ENCODE measurements around the gene TJP3. TPM values are rescaled to one million over a fixed set of nuclear protein-coding genes. Genes with fewer than 3 reads are reported as not detected.
A peak's percentile ranks its signal among the peaks of the same experiment; 100 is the strongest.

TJP3 gene
- polyA plus RNA-seq, 1 donor from 2014 or later: 4.9 TPM

GRCh38 chr19:3693025-3693925 lies 14.9 kb upstream of the TJP3 start:
- H3K27me3 Mint-ChIP-seq: no peaks in the 10 kb centered on the region
- H3K27ac Mint-ChIP-seq: no peak overlapping the region
- H3K4me1 Mint-ChIP-seq: peaks cover 2 to 12% (median 9%) of the 10 kb centered on the region in 3 donors
- H3K36me3 Mint-ChIP-seq: no peaks in the 10 kb centered on the region
- H3K9me3 Mint-ChIP-seq: no peaks in the 10 kb centered on the region
- no peak overlapping the region for H3K4me3 Mint-ChIP-seq

- H3K9me3 Mint-ChIP-seq: no peaks in the 10 kb centered on the region
- no peaks in the 10 kb centered on the region for H3K36me3 Mint-ChIP-seq
- no peak overlapping the region for H3K27ac Mint-ChIP-seq
- no peak overlapping the region for H3K4me3 Mint-ChIP-seq
- peaks cover 7 to 13% (median 12%) of the 10 kb centered on the region in 3 donors for H3K4me1 Mint-ChIP-seq
- no peaks in the 10 kb centered on the region for H3K27me3 Mint-ChIP-seq
Measured at GRCh38 chr19:3694361-3695123, 13.6 kb upstream of the TJP3 start.

GRCh38 chr19:3695124-3695733 lies 13.0 kb upstream of the TJP3 start:
- Mint-ChIP-seq H3K4me1 (peaks cover 8 to 12% (median 11%) of the 10 kb centered on the region in 3 donors), H3K4me3 (no peak overlapping the region), H3K27ac (no peak overlapping the region), H3K36me3 (no peaks in the 10 kb centered on the region), H3K9me3 (no peaks in the 10 kb centered on the region), H3K27me3 (no peaks in the 10 kb centered on the region)

- H3K4me3 Mint-ChIP-seq: peak overlapping the region in 1 of 4 donors; percentile 38
- peak overlapping the region in 1 of 3 donors; percentile 43 for H3K27ac Mint-ChIP-seq
- H3K4me1 Mint-ChIP-seq: peaks cover 12 to 17% (median 14%) of the 10 kb centered on the region in 3 donors
- H3K27me3 Mint-ChIP-seq: no peaks in the 10 kb centered on the region
- no peaks in the 10 kb centered on the region for H3K36me3 Mint-ChIP-seq
- no peaks in the 10 kb centered on the region for H3K9me3 Mint-ChIP-seq
Measured at GRCh38 chr19:3695986-3696659, 12.1 kb upstream of the TJP3 start.

GRCh38 chr19:3696660-3696995 lies 11.6 kb upstream of the TJP3 start:
- peaks cover 12 to 17% (median 14%) of the 10 kb centered on the region in 3 donors for H3K4me1 Mint-ChIP-seq
- no peaks in the 10 kb centered on the region for H3K9me3 Mint-ChIP-seq
- H3K36me3 Mint-ChIP-seq: no peaks in the 10 kb centered on the region
- H3K27ac Mint-ChIP-seq: no peak overlapping the region
- no peaks in the 10 kb centered on the region for H3K27me3 Mint-ChIP-seq
- H3K4me3 Mint-ChIP-seq: peak overlapping the region in 2 of 4 donors; percentile 38 to 39

- H3K36me3 Mint-ChIP-seq: no peaks in the 10 kb centered on the region
Measured at GRCh38 chr19:3697094-3697493, 11.1 kb upstream of the TJP3 start.

GRCh38 chr19:3697671-3698385 lies 10.4 kb upstream of the TJP3 start:
- H3K36me3 Mint-ChIP-seq: no peaks in the 10 kb centered on the region
- H3K9me3 Mint-ChIP-seq: no peaks in the 10 kb centered on the region
- H3K4me3 Mint-ChIP-seq: peak overlapping the region; percentile 28 to 95 (median 72)
- no peaks in the 10 kb centered on the region for H3K27me3 Mint-ChIP-seq
- peaks cover 12 to 15% (median 14%) of the 10 kb centered on the region in 3 donors for H3K4me1 Mint-ChIP-seq
- no peak overlapping the region for H3K27ac Mint-ChIP-seq

More at GRCh38 chr19:3697094-3697493, 11.1 kb upstream of the TJP3 start:
- peaks cover 12 to 17% (median 14%) of the 10 kb centered on the region in 3 donors for H3K4me1 Mint-ChIP-seq
- no peaks in the 10 kb centered on the region for H3K9me3 Mint-ChIP-seq
- H3K4me3 Mint-ChIP-seq: peak overlapping the region in 2 of 4 donors; percentile 12 to 38
- no peak overlapping the region for H3K27ac Mint-ChIP-seq
- no peaks in the 10 kb centered on the region for H3K27me3 Mint-ChIP-seq

GRCh38 chr19:3698386-3698950 lies 9.7 kb upstream of the TJP3 start:
- peak overlapping the region in 1 of 3 donors; percentile 81 for H3K27ac Mint-ChIP-seq
- no peaks in the 10 kb centered on the region for H3K9me3 Mint-ChIP-seq
- H3K36me3 Mint-ChIP-seq: no peaks in the 10 kb centered on the region
- H3K4me3 Mint-ChIP-seq: peak overlapping the region; percentile 55 to 95 (median 84)
- no peaks in the 10 kb centered on the region for H3K27me3 Mint-ChIP-seq
- peaks cover 12 to 15% (median 14%) of the 10 kb centered on the region in 3 donors for H3K4me1 Mint-ChIP-seq

GRCh38 chr19:3698974-3699740 lies 9.0 kb upstream of the TJP3 start:
- peak overlapping the region; percentile 39 to 81 (median 70) for H3K27ac Mint-ChIP-seq
- H3K27me3 Mint-ChIP-seq: no peaks in the 10 kb centered on the region
- H3K36me3 Mint-ChIP-seq: no peaks in the 10 kb centered on the region
- H3K9me3 Mint-ChIP-seq: no peaks in the 10 kb centered on the region
- H3K4me1 Mint-ChIP-seq: peaks cover 12 to 15% (median 14%) of the 10 kb centered on the region in 3 donors
- H3K4me3 Mint-ChIP-seq: peak overlapping the region; percentile 83 to 95 (median 92)

- Mint-ChIP-seq H3K27me3 (no peaks in the 10 kb centered on the region), H3K9me3 (no peaks in the 10 kb centered on the region), H3K4me1 (peaks cover 12 to 15% (median 14%) of the 10 kb centered on the region in 3 donors), H3K4me3 (peak overlapping the region; percentile 83 to 95 (median 92)), H3K27ac (peak overlapping the region; percentile 39 to 81 (median 70)), H3K36me3 (no peaks in the 10 kb centered on the region)
Measured at GRCh38 chr19:3699741-3700241, 8.4 kb upstream of the TJP3 start.

- Mint-ChIP-seq H3K4me1 (peaks cover 12 to 15% (median 14%) of the 10 kb centered on the region in 3 donors), H3K27ac (peak within 1 kb of the TSS; percentile 39 to 81 (median 70))
Measured at GRCh38 chr19:3700242-3701032, 7.7 kb upstream of the TJP3 start, which contains the start of gene PIP5K1C. Gene PIP5K1C (minus strand): TSS chr19:3700468. CDS start chr19:3700390, 78 bp downstream.

GRCh38 chr19:3701200-3701599 lies 7.0 kb upstream of the TJP3 start:
- Mint-ChIP-seq H3K4me1 (peaks cover 12 to 16% (median 14%) of the 10 kb centered on the region in 3 donors), H3K4me3 (peak overlapping the region; percentile 63 to 83 (median 76)), H3K27ac (peak overlapping the region in 1 of 3 donors; percentile 3)

More at GRCh38 chr19:3700242-3701032, 7.7 kb upstream of the TJP3 start, which contains the start of gene PIP5K1C:
- peak within 1 kb of the TSS; percentile 83 to 95 (median 92) for H3K4me3 Mint-ChIP-seq
- H3K9me3 Mint-ChIP-seq: no peaks in the 10 kb centered on the region
- no peaks in the 10 kb centered on the region for H3K27me3 Mint-ChIP-seq
- no peaks in the 10 kb centered on the region for H3K36me3 Mint-ChIP-seq

More at GRCh38 chr19:3701200-3701599, 7.0 kb upstream of the TJP3 start:
- H3K9me3 Mint-ChIP-seq: no peaks in the 10 kb centered on the region
- no peaks in the 10 kb centered on the region for H3K36me3 Mint-ChIP-seq
- H3K27me3 Mint-ChIP-seq: no peaks in the 10 kb centered on the region

All from IgD-negative memory B cell (primary cell).